ENCODE measurements around the gene PSD4.
A peak's percentile ranks its signal among the peaks of the same experiment; 100 is the strongest.

PSD4 gene

GRCh38 chr2:113225263-113226259, 51.8 kb downstream of the PSD4 start:
- no peak for DNase-seq

DNA sequence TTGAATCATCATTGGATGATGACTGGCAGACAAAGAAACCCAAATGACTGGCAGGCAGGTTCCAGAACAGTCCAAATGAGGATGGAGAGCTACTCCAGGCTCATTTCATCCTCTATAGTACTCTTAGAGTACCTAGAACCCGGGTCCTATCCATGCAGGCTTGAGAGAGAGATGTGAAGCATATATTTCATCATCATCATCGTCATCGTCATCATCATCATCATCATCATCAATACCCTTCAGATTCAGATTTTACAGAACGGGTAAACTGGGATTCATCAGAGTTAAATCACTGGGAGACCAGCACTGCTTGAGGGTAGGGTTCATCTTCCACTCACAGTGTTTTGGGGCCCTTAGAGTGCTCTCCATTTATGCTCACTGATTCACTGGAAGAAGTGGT, 52.7 kb downstream of the PSD4 start:
- DNase-seq = no peak

DNA sequence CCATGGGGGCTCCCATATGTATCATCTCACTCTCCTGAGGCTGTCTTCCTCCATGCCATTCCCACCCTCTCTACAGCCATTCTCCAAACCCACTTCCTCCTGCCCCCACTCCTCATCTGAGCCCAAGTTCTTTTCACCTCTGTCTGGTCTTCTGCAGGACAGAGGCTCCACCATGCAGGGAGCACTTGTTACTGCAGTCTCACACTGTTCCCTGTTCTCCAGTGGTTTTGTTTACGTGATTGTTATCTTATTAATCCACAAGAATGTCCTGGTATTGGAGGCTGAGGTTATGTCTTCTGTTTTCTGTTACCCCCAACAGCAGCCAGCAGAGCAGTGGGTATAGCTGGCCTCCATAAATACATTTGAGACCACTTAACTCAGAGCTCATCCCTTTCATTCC, 53.5 kb downstream of the PSD4 start:
- no peak for DNase-seq

DNA sequence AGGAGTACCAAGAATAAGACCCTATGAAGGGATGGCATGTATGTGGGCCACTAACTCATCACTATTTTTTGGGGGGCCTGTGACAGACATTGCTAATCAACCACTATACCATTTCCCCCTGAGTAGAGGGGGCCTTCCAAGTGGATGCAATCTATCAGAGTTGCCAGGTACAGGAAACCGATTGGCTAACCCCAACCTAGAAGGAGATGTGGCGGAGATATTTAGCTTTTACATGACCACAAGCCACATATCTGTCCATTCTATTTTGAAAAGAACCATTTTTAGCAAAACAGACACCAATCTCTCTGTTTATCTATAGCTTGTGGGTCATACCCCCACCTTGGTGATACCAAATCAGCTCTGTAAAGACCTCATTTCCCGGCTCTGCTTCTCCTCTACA, 53.9 kb downstream of the PSD4 start:
- no peak for DNase-seq

DNA sequence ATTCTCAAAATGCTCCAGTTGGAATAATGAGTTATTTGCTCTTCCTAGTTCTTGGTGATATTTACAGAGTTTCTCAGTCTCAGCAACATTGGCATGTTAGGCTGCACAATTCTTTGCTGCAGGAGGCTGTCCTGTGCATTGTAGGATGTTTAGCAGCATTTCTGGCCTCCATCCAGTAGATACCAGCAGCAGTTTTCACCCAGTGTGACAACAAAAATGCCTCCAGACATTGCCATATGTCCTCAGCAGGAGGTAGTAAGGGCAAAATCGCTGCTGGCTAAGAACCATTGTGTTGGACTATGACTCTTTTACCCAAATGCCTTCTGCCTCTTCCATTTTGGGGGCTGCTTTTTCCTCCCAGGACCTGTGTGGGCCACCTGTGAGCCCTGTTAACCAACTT, 54.6 kb downstream of the PSD4 start:
- no peak for DNase-seq

DNA sequence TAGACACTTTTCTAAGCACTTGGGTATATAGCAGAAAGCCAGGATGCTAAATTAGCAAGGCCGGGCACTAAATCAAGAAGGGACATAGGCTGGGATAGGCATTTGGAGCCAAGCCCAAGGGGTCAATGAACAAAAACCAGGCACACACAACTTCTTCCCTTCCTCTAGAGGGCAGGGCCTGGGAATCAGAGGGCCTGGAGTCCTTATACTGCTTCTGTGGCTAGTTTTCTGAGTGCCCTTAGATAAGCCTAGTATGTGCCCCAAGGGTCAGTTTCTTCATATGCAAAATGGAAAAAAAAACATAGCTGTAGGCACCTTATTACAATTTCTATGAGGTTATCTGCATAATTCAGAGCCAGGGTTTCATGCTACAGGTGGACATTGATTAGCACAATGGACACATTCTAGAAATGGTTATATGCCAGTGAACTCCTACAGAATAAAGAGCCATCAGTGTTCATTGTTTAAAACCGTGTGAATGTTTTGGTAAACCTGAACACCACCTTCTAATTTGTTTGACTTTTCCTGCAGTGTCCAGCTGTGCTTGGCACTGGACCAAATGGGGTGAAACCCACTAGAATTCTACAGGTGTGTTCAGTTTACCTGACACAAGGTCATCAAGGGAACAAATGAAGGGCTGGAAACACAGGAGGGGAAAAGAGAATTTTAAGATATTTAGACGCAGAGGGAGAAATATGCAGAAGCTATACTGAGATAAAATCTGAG, 55.4 kb downstream of the PSD4 start:
- DNase-seq = no peak

- no peak for DNase-seq
Measured at GRCh38 chr2:113229795-113230194, 56.0 kb downstream of the PSD4 start.

- no peak for DNase-seq
Measured at GRCh38 chr2:113230531-113230930, 56.8 kb downstream of the PSD4 start.

DNA sequence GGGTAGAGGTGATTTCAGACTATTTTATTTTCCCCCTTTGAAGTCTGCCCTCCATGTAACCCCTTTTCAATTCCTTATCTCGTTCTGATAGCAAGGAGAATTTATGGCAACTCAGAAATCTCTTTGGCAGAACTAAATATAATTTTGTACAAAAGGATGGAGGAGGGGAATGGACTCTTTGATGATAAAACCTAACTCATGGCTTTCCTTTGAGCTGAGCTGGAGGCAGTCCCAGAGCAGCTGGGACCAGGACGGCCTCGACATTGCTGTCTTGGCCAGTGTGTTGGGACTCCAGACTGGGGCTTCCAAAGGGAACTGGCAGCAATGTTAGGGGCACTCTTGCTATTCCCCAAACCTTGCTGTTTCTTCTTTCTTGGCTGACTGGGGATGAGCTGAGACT, 57.3 kb downstream of the PSD4 start:
- DNase-seq = no peak

- no peak for DNase-seq
Measured at GRCh38 chr2:113232123-113232522, 58.4 kb downstream of the PSD4 start.

- DNase-seq = no peak
Measured at GRCh38 chr2:113232740-113233139, 59.0 kb downstream of the PSD4 start.

- no peak for DNase-seq
Measured at GRCh38 chr2:113233593-113234550, 60.1 kb downstream of the PSD4 start.

DNA sequence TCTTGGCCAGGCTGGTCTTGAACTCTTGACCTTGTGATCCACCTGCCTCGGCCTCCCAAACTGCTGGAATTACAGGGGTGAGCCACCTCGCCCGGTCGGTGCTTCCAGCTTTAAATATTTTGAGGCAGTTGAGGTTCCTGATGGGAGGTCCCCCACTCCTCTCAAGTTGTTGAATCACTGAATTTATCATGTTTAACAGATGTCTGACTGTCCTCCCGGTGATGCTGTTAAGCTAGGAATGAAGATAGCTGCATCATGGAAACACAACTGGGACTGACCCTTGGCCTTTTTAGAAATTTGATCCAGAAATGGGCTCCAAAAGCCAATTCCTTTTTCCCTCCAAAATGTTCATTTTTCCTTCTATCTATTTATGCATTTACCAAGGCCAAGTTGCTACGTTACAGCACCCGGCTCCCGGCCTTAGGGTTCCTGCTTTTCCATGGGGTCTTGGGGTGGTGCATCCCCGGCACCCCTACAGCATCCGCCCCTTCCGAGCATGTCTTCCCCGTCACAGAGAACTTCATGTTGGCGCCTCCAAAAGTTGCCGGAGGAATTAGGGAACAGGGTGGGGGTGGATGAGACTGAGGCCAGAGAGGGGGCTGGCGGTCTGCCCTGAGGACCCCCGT, 61.1 kb downstream of the PSD4 start:
- no peak for DNase-seq

- DNase-seq = peak; percentile 79
Measured at GRCh38 chr2:113235347-113236226, 61.8 kb downstream of the PSD4 start.

DNA sequence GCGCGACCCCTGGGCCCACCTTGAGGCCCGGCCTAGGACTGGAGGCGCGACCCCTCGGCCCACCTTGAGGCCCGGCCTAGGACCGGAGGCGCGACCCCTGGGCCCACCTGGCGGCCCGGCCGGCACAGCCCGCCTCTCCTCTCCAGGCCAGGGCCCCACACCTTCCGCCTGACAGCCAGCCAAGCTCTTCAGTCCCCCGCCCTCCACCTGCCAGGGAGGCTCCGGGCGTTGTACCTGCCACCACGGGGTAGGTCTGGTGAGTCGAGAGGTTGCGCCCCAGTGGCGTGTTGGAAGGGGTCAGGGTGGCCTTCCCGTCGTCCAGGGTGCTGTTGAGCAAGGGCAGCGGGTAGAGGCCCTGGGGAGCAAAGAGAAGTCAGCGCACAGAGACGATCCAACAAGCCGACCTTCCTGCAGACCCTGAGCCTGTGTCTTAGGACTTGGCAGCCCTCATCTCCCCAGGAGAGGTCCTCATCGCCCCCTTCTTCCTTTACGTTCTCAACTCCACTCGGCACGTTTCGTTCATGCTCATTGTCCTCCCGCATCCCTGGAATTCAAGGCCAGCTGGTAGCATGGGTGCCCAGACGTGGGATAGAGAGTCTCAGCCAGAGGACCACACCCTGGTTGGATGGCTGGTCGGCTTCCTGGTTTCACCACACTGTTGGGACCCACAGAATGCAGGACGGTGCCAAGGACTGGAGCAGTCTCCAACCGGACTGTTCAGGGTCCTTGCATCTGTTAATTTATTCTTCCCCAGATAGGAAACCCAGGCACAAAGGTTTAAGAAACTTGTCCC, 62.8 kb downstream of the PSD4 start:
- DNase-seq = no peak

DNA sequence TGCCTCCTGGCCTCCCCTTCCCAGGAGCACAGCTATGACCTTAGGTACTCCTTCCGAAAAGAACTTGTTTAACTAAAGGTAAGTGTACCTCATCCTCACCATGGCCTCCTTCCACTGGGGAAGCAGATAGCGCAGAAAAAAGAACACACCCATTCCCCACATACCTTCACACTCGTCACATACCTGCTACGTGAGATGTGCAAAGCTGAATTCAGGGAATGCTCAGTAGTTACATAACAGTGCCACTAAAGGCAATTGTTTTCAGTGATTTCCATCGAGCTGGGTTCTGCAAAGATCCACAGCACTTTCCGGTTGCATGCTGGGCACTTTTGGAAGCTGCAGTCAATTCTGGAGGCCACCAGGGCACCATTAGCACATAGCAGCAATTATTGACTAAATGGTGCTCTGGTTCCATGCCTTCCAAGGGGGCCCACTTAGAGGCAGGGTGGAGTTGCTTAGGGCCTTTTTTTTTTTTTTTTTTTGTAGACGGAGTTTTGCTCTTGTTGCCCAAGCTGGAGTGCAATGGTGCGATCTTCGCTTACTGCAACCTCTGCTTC, 63.9 kb downstream of the PSD4 start:
- DNase-seq = no peak

DNA sequence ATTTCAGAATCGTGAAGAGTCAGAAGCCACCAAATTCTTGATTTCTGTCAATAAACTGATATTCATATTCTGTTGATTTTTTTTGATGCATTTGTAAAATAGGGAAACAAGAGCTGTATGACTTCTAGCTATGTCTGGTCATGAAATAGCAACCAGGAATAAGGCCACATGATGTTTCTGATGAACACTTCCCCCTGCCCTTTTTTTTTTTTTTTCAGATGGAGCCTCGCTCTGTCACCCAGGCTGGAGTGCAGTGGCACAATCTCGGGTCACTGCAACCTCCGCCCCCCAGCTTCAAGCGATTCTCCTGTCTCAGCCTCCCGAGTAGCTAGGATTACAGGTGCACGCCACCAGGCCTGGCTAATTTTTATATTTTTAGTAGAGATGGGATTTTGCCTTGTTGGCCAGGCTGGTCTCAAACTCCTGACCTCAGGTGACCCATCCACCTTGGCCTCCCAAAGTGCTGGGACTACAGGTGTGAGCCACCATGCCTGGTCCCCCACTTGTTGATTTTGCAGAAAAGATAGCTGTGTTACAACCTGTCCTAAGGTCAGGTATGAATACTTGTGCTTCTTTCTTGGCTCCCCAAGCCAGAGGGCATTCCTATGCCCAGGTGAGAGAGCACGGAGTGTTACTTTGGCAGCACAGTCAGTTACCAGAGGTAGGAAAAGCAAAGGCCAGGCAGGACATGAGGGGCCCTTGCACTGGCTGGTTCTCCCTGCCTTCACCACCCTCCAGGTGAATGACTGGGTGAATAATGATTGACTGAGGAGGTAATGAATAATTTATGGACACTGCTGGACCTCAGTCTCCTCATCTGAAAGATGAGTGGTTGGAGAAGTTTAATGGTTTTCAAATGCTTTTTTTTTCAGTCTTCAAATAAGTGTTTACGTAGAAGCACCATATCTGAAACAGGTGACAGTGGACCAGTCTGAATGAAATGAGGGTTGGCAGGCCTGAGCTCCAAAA, 65.4 kb downstream of the PSD4 start:
- DNase-seq = no peak

GRCh38 chr2:113240150-113240914, 66.6 kb downstream of the PSD4 start:
- no peak for DNase-seq
